HCT116 (cell line): ENCODE data around the gene TEX10. TPM values are rescaled to one million over a fixed set of nuclear protein-coding genes. Genes with fewer than 3 reads are reported as not detected.

Experiments
- ATAC-seq: fragments of 200-7000 bp; cut with Tn5 transposase; 2 replicates; pipeline ENCODE4 v1.9.1; 2020; ENCODE audit warnings: mild to moderate bottlenecking, moderate library complexity
- BruUV-seq: library from RNA; stranded (reverse); fragments of 400-500 nt; replicated peaks from 2 replicates; lab custom pipeline; 2021; lab: Mats Ljungman, UMichigan
- CTCF ChIA-PET: fragments of 300-600 bp; sonication (Branson Sonifier 250); formaldehyde crosslinking; loops from one replicate; lab custom pipeline; 2021; ENCODE audit warnings: antibody characterized with exemption; lab: Charles Lee
- POLR2A ChIA-PET: fragments of 300-600, 350-600 bp; sonication (Branson Sonifier 250); formaldehyde crosslinking; loops from one replicate; lab custom pipeline; 2021; ENCODE audit warnings: antibody characterized with exemption; lab: Charles Lee
- RAD21 ChIA-PET, 2 experiments: fragments of 300-600 bp; sonication (Branson Sonifier 250); formaldehyde crosslinking; loops; one replicate each; lab custom pipeline; 2023; ENCODE audit warnings: low total read pairs in 2 of 2; ENCODE audit not compliant: uncharacterized antibody in 2 of 2, unreplicated experiment in 2 of 2, low non-redundant PET in 1 of 2; lab: Charles Lee
- DNase-seq: peaks from one replicate; pipeline ENCODE4 v3.0.0-alpha.2; 2010; ENCODE audit warnings: low read depth, low spot score
- H2AFZ ChIP-seq: fragments of 200-600 bp; shearing (Covaris generic), sonication (generic); 2 replicates; pipeline ENCODE4 v1.6.1; 2017; ENCODE audit warnings: low read depth, mixed run types, mixed read lengths, antibody characterized with exemption, low read length; ENCODE audit not compliant: poor library complexity, severe bottlenecking
- H3K27ac ChIP-seq: 2 replicates; pipeline ENCODE4 v1.5.1; 2012; ENCODE audit warnings: low read depth, low read length
- H3K27me3 ChIP-seq: fragments of 200-600 bp; sonication (generic); 2 replicates; pipeline ENCODE4 v1.6.1; 2016; ENCODE audit warnings: mixed run types, low read length, mixed read lengths; ENCODE audit not compliant: insufficient read depth
- H3K36me3 ChIP-seq, 2 experiments: fragments of 200-500 bp in 1 of 2; fragments of 200-600 bp in 1 of 2; sonication (Bioruptor generic) in 1 of 2; sonication (generic) in 1 of 2; 2 replicates each; pipeline versions ENCODE4 v1.5.1 to v1.6.1; 2014 to 2016; ENCODE audit warnings: low read length in 2 of 2, inconsistent platforms in 1 of 2, mixed read lengths in 1 of 2, mixed run types in 1 of 2; ENCODE audit not compliant: insufficient read depth in 2 of 2, control insufficient read depth in 1 of 2
- H3K4me1 ChIP-seq, 2 experiments: fragments of 200-600 bp in 1 of 2; sonication (generic) in 1 of 2; 2 replicates each; pipeline versions ENCODE4 v1.5.1 to v1.6.1; 2012 to 2017; ENCODE audit warnings: low read length in 2 of 2, inconsistent platforms in 1 of 2, mild to moderate bottlenecking in 1 of 2, mixed read lengths in 1 of 2, mixed run types in 1 of 2, moderate library complexity in 1 of 2; ENCODE audit not compliant: insufficient read depth in 2 of 2, control insufficient read depth in 1 of 2
- H3K4me2 ChIP-seq: fragments of 200-600 bp; sonication (generic); 2 replicates; pipeline ENCODE4 v1.6.1; 2017; ENCODE audit warnings: mixed run types, low read length, mixed read lengths
- H3K4me3 ChIP-seq, 2 experiments: fragments of 200-600 bp in 1 of 2; sonication (generic) in 1 of 2; replicated peaks in 1 of 2; 2 replicates each; pipeline ENCODE4 v1.5.1; 2011 to 2016; ENCODE audit warnings: low read length in 2 of 2, control low read depth in 1 of 2, low read depth in 1 of 2, mild to moderate bottlenecking in 1 of 2, mixed read lengths in 1 of 2, mixed run types in 1 of 2
- H3K79me2 ChIP-seq: fragments of 200-600 bp; sonication (generic); 2 replicates; pipeline ENCODE4 v1.6.1; 2017; ENCODE audit warnings: mild to moderate bottlenecking, mixed run types, low read length, moderate library complexity, mixed read lengths; ENCODE audit not compliant: insufficient read depth
- H3K9ac ChIP-seq: fragments of 200-600 bp; sonication (generic); 2 replicates; pipeline ENCODE4 v1.6.1; 2016; ENCODE audit warnings: low read length, mixed read lengths
- H3K9me2 ChIP-seq: fragments of 200-600 bp; sonication (generic), shearing (Covaris generic); 2 replicates; pipeline ENCODE4 v1.6.1; 2017; ENCODE audit warnings: mixed run types, mild to moderate bottlenecking, moderate library complexity; ENCODE audit not compliant: insufficient read depth
- H3K9me3 ChIP-seq, 2 experiments: fragments of 200-500 bp in 1 of 2; fragments of 200-600 bp in 1 of 2; sonication (Bioruptor generic) in 1 of 2; sonication (generic) in 1 of 2; 2 replicates each; pipeline ENCODE4 v1.6.1; 2014 to 2017; ENCODE audit warnings: low read length in 2 of 2, mixed read lengths in 2 of 2, inconsistent platforms in 1 of 2, low read depth in 1 of 2, mild to moderate bottlenecking in 1 of 2, mixed run types in 1 of 2, moderate library complexity in 1 of 2; ENCODE audit not compliant: control insufficient read depth in 1 of 2, insufficient read depth in 1 of 2
- H4K20me1 ChIP-seq: fragments of 200-600 bp; sonication (generic), shearing (Covaris generic); 2 replicates; pipeline ENCODE4 v1.6.1; 2017; ENCODE audit warnings: mixed run types, mild to moderate bottlenecking, moderate library complexity; ENCODE audit not compliant: insufficient read depth
- CBX3 ChIP-seq: IDR thresholded peaks from 2 replicates; pipeline ENCODE4 v1.6.1; 2012; ENCODE audit warnings: low read depth
- EGR1 ChIP-seq: IDR thresholded peaks from 2 replicates; pipeline ENCODE4 v1.6.1; 2012; ENCODE audit warnings: low read depth
- EZH2 ChIP-seq: fragments of 200-600 bp; sonication (generic); IDR thresholded peaks from 2 replicates; pipeline ENCODE4 v1.6.1; 2017; ENCODE audit warnings: antibody characterized with exemption, mixed run types
- EZH2phosphoT487 ChIP-seq: fragments of 200-600 bp; IDR thresholded peaks from 2 replicates; pipeline ENCODE4 v1.6.1; 2018; ENCODE audit warnings: antibody characterized with exemption, borderline replicate concordance
- POLR2A ChIP-seq: IDR thresholded peaks from 2 replicates; pipeline ENCODE4 v1.7.0; 2011; ENCODE audit warnings: borderline replicate concordance; ENCODE audit not compliant: insufficient read depth, insufficient read length; ENCODE audit errors: extremely low read depth
- POLR2AphosphoS5 ChIP-seq: IDR thresholded peaks from 2 replicates; pipeline ENCODE4 v1.6.1; 2011; ENCODE audit warnings: mild to moderate bottlenecking, low read depth, low read length, moderate library complexity
- SRF ChIP-seq: IDR thresholded peaks from 2 replicates; pipeline ENCODE4 v1.6.1; 2012; ENCODE audit warnings: low read depth
- YY1 ChIP-seq: IDR thresholded peaks from 2 replicates; pipeline ENCODE4 v1.6.1; 2011; ENCODE audit warnings: low read length, low read depth, moderate library complexity, mild to moderate bottlenecking; ENCODE audit not compliant: insufficient replicate concordance; ENCODE audit errors: extremely low read depth
- ZFX ChIP-seq: fragments of 450-650 bp; IDR thresholded peaks from 2 replicates; pipeline ENCODE4 v1.6.1; 2017
- intact Hi-C: fragments of 100-400 bp; cut with micrococcal nuclease; formaldehyde crosslinking; loops from 2 replicates; pipeline ENCODE4 v1.10.0; 2022
- total RNA-seq: library from RNA; stranded (reverse); gene quantifications from one replicate; pipeline ENCODE4 v1.2.1, GENCODE V29; 2021; ENCODE audit not compliant: unreplicated experiment
- TF ChIP-seq, protein P1 (sequence below), 3 experiments: fragments of 200-600 bp in 1 of 3; sonication (generic) in 1 of 3; IDR thresholded peaks in 2 of 3; conservative IDR thresholded peaks in 1 of 3; 2 replicates each; pipeline ENCODE4 v1.5.1; 2012 to 2017; ENCODE audit warnings: low read depth in 2 of 3, low read length in 2 of 3, antibody characterized with exemption in 1 of 3, borderline replicate concordance in 1 of 3, control low read depth in 1 of 3, mild to moderate bottlenecking in 1 of 3, mixed read lengths in 1 of 3, mixed run types in 1 of 3, moderate library complexity in 1 of 3; ENCODE audit not compliant: insufficient read depth in 1 of 3
- TF ChIP-seq, protein P2 (sequence below): IDR thresholded peaks from 2 replicates; pipeline ENCODE4 v1.6.1; 2012
- TF ChIP-seq, protein P3 (sequence below): IDR thresholded peaks from 2 replicates; pipeline ENCODE4 v1.6.1; 2011; ENCODE audit warnings: mild to moderate bottlenecking, low read length, moderate library complexity; ENCODE audit not compliant: insufficient replicate concordance; ENCODE audit errors: extremely low read depth
- TF ChIP-seq, protein P4 (sequence below): IDR thresholded peaks from 2 replicates; pipeline ENCODE4 v1.6.1; 2012; ENCODE audit warnings: low read depth

TEX10 gene
- total RNA-seq, 1 experiment from 2014 or later, result 53.0 TPM

DNA sequence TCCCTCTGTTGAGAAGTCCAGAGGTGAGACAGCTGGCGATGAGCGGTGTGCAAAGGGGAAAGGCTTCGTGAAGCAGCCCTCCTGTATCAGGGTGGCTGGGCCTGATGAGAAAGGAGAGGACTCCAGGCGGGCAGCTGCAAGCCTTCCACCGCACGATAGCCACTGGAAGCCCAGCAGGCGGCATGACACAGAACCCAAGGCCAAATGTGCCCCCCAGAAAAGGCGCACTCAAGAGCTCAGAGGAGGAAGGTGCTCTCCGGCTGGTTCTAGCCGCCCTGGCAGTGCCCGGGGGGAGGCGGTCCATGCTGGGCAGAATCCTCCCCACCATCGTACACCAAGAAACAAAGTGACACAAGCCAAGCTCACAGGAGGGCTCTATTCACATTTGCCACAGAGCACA is 60.3 kb downstream of the TEX10 start:
- CTCF ChIA-PET, result no interaction called here
- H3K9me2 ChIP-seq, result no peaks in the 10 kb centered on the region
- H3K27me3 ChIP-seq, result no peaks in the 10 kb centered on the region
- RAD21 ChIA-PET, result no interaction called here
- intact Hi-C loops, result no loop called here
- H3K79me2 ChIP-seq, result peaks cover 3% of the 10 kb centered on the region
- no peak overlapping the region for H2AFZ ChIP-seq
- H3K4me2 ChIP-seq, result no peak overlapping the region
- peaks cover 3 to 8% of the 10 kb centered on the region in 2 experiments; a peak in 3 of 4 replicates for H3K36me3 ChIP-seq
- no peaks in the 10 kb centered on the region for H3K4me1 ChIP-seq
- no peak overlapping the region for H3K4me3 ChIP-seq
- no peak overlapping the region for H3K27ac ChIP-seq
- BruUV-seq, result no TSS peak
- H3K9ac ChIP-seq, result no peak overlapping the region
- no peaks in the 10 kb centered on the region for H3K9me3 ChIP-seq
- no peak for DNase-seq
- POLR2A ChIA-PET, result no interaction called here
- no peak for ATAC-seq
- TF ChIP-seq POLR2AphosphoS5 (no peak), SRF (no peak), POLR2A (no peak), EGR1 (no peak), CBX3 (no peak), EZH2phosphoT487 (no peak), ZFX (no peak), EZH2 (no peak), YY1 (no peak)
- TF ChIP-seq, protein P1, sequence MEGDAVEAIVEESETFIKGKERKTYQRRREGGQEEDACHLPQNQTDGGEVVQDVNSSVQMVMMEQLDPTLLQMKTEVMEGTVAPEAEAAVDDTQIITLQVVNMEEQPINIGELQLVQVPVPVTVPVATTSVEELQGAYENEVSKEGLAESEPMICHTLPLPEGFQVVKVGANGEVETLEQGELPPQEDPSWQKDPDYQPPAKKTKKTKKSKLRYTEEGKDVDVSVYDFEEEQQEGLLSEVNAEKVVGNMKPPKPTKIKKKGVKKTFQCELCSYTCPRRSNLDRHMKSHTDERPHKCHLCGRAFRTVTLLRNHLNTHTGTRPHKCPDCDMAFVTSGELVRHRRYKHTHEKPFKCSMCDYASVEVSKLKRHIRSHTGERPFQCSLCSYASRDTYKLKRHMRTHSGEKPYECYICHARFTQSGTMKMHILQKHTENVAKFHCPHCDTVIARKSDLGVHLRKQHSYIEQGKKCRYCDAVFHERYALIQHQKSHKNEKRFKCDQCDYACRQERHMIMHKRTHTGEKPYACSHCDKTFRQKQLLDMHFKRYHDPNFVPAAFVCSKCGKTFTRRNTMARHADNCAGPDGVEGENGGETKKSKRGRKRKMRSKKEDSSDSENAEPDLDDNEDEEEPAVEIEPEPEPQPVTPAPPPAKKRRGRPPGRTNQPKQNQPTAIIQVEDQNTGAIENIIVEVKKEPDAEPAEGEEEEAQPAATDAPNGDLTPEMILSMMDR (IDR thresholded peaks at IDR 0.05 in 2 of 3, conservative IDR thresholded peaks at IDR 0.05 in 1 of 3; ENCODE audit: borderline replicate concordance in 1 of 3, insufficient read depth in 1 of 3, low read depth in 2 of 3, low read length in 2 of 3), result no peak
- TF ChIP-seq, protein P2, sequence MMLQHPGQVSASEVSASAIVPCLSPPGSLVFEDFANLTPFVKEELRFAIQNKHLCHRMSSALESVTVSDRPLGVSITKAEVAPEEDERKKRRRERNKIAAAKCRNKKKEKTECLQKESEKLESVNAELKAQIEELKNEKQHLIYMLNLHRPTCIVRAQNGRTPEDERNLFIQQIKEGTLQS, result no peak
- TF ChIP-seq, protein P3, sequence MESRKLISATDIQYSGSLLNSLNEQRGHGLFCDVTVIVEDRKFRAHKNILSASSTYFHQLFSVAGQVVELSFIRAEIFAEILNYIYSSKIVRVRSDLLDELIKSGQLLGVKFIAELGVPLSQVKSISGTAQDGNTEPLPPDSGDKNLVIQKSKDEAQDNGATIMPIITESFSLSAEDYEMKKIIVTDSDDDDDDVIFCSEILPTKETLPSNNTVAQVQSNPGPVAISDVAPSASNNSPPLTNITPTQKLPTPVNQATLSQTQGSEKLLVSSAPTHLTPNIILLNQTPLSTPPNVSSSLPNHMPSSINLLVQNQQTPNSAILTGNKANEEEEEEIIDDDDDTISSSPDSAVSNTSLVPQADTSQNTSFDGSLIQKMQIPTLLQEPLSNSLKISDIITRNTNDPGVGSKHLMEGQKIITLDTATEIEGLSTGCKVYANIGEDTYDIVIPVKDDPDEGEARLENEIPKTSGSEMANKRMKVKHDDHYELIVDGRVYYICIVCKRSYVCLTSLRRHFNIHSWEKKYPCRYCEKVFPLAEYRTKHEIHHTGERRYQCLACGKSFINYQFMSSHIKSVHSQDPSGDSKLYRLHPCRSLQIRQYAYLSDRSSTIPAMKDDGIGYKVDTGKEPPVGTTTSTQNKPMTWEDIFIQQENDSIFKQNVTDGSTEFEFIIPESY, result no peak
- TF ChIP-seq, protein P4, sequence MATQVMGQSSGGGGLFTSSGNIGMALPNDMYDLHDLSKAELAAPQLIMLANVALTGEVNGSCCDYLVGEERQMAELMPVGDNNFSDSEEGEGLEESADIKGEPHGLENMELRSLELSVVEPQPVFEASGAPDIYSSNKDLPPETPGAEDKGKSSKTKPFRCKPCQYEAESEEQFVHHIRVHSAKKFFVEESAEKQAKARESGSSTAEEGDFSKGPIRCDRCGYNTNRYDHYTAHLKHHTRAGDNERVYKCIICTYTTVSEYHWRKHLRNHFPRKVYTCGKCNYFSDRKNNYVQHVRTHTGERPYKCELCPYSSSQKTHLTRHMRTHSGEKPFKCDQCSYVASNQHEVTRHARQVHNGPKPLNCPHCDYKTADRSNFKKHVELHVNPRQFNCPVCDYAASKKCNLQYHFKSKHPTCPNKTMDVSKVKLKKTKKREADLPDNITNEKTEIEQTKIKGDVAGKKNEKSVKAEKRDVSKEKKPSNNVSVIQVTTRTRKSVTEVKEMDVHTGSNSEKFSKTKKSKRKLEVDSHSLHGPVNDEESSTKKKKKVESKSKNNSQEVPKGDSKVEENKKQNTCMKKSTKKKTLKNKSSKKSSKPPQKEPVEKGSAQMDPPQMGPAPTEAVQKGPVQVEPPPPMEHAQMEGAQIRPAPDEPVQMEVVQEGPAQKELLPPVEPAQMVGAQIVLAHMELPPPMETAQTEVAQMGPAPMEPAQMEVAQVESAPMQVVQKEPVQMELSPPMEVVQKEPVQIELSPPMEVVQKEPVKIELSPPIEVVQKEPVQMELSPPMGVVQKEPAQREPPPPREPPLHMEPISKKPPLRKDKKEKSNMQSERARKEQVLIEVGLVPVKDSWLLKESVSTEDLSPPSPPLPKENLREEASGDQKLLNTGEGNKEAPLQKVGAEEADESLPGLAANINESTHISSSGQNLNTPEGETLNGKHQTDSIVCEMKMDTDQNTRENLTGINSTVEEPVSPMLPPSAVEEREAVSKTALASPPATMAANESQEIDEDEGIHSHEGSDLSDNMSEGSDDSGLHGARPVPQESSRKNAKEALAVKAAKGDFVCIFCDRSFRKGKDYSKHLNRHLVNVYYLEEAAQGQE, result no peak
- TF ChIP-seq, all 23 proteins: peak for 0
- no peaks in the 10 kb centered on the region for H4K20me1 ChIP-seq
